H9 (cell line): ENCODE results near the gene SMIM14. TPM values are rescaled to one million over a fixed set of nuclear protein-coding genes. Genes with fewer than 3 reads are reported as not detected.

Source experiments
- DNase-seq: peaks from one replicate; pipeline ENCODE4 v3.0.0-alpha.2; 2017
- H2AFZ ChIP-seq: one replicate; pipeline ENCODE4 v1.6.1; 2013; ENCODE audit warnings: mild to moderate bottlenecking, low read length, control low read depth, moderate library complexity
- H2AK5ac ChIP-seq: 2 replicates; pipeline ENCODE4 v1.6.1; 2013; ENCODE audit warnings: low read length, control low read depth, mixed read lengths; ENCODE audit not compliant: insufficient read length
- H2BK120ac ChIP-seq: one replicate; pipeline ENCODE4 v1.6.1; 2013; ENCODE audit warnings: low read depth, mild to moderate bottlenecking, low read length, control low read depth, inconsistent platforms; ENCODE audit not compliant: poor library complexity, severe bottlenecking
- H2BK12ac ChIP-seq: 2 replicates; pipeline ENCODE4 v1.6.1; 2013; ENCODE audit warnings: low read length, control low read depth, mixed read lengths, low read depth; ENCODE audit not compliant: insufficient read length
- H2BK15ac ChIP-seq: 2 replicates; pipeline ENCODE4 v1.6.1; 2013; ENCODE audit warnings: low read depth, low read length, control low read depth
- H2BK20ac ChIP-seq: one replicate; pipeline ENCODE4 v1.6.1; 2013; ENCODE audit warnings: low read depth, mild to moderate bottlenecking, low read length, control low read depth, inconsistent platforms; ENCODE audit not compliant: poor library complexity, severe bottlenecking
- H2BK5ac ChIP-seq: 2 replicates; pipeline ENCODE4 v1.6.1; 2013; ENCODE audit warnings: low read length, control low read depth, mixed read lengths; ENCODE audit not compliant: insufficient read length
- H3K14ac ChIP-seq: 2 replicates; pipeline ENCODE4 v1.6.1; 2013; ENCODE audit warnings: low read length, control low read depth; ENCODE audit not compliant: insufficient read depth
- H3K18ac ChIP-seq: 2 replicates; pipeline ENCODE4 v1.6.1; 2013; ENCODE audit warnings: low read depth, mild to moderate bottlenecking, mixed read lengths, low read length, control low read depth; ENCODE audit not compliant: insufficient read length
- H3K23ac ChIP-seq: 2 replicates; pipeline ENCODE4 v1.6.1; 2013; ENCODE audit warnings: low read length, control low read depth, mixed read lengths, low read depth; ENCODE audit not compliant: insufficient read length
- H3K23me2 ChIP-seq: 2 replicates; pipeline ENCODE4 v1.6.1; 2013; ENCODE audit warnings: low read depth, mild to moderate bottlenecking, mixed read lengths, low read length, control low read depth; ENCODE audit not compliant: insufficient read length, poor library complexity, severe bottlenecking
- H3K27ac ChIP-seq: 2 replicates; pipeline ENCODE4 v1.5.1; 2013; ENCODE audit warnings: low read length, control low read depth, mixed read lengths, low read depth; ENCODE audit not compliant: insufficient read length
- H3K27me3 ChIP-seq: 2 replicates; pipeline ENCODE4 v1.6.1; 2013; ENCODE audit warnings: low read length, control low read depth, inconsistent platforms; ENCODE audit not compliant: insufficient read depth
- H3K4ac ChIP-seq: 2 replicates; pipeline ENCODE4 v1.6.1; 2013; ENCODE audit warnings: low read depth, mild to moderate bottlenecking, control low read depth, inconsistent platforms, low read length, moderate library complexity
- H3K4me1 ChIP-seq: 2 replicates; pipeline ENCODE4 v1.6.1; 2013; ENCODE audit warnings: low read length, control low read depth, inconsistent platforms; ENCODE audit not compliant: insufficient read depth
- H3K4me2 ChIP-seq: 2 replicates; pipeline ENCODE4 v1.6.1; 2013; ENCODE audit warnings: low read length, control low read depth, mixed read lengths; ENCODE audit not compliant: insufficient read length, insufficient read depth
- H3K56ac ChIP-seq: 2 replicates; pipeline ENCODE4 v1.6.1; 2013; ENCODE audit warnings: low read depth, mild to moderate bottlenecking, mixed read lengths, low read length, control low read depth; ENCODE audit not compliant: insufficient read length
- H3K79me1 ChIP-seq: 2 replicates; pipeline ENCODE4 v1.6.1; 2013; ENCODE audit warnings: low read depth, mild to moderate bottlenecking, moderate library complexity, low read length, control low read depth, inconsistent platforms; ENCODE audit not compliant: insufficient read depth, poor library complexity, severe bottlenecking
- H3K79me2 ChIP-seq: 2 replicates; pipeline ENCODE4 v1.6.1; 2013; ENCODE audit warnings: low read length, control low read depth, inconsistent platforms; ENCODE audit not compliant: insufficient read depth
- H3K9ac ChIP-seq: 2 replicates; pipeline ENCODE4 v1.6.1; 2013; ENCODE audit warnings: low read length, control low read depth, mixed read lengths; ENCODE audit not compliant: insufficient read length; ENCODE audit errors: extremely low read depth
- H3K9me3 ChIP-seq: one replicate; pipeline ENCODE4 v1.6.1; 2013; ENCODE audit warnings: low read depth, low read length, inconsistent platforms; ENCODE audit not compliant: control insufficient read depth
- H3T11ph ChIP-seq: one replicate; pipeline ENCODE4 v1.6.1; 2013; ENCODE audit warnings: mild to moderate bottlenecking, low read length, control low read depth, inconsistent platforms
- H4K20me1 ChIP-seq: one replicate; pipeline ENCODE4 v1.6.1; 2013; ENCODE audit not compliant: control insufficient read depth, insufficient read length, insufficient read depth
- H4K5ac ChIP-seq: 2 replicates; pipeline ENCODE4 v1.6.1; 2013; ENCODE audit warnings: low read depth, mild to moderate bottlenecking, mixed read lengths, low read length, control low read depth; ENCODE audit not compliant: insufficient read length
- H4K8ac ChIP-seq: replicated peaks from 2 replicates; pipeline ENCODE4 v1.6.1; 2013; ENCODE audit warnings: low read length, control low read depth, mixed read lengths, low read depth; ENCODE audit not compliant: insufficient read length
- H4K91ac ChIP-seq: 2 replicates; pipeline ENCODE4 v1.6.1; 2013; ENCODE audit warnings: low read depth, mild to moderate bottlenecking, moderate library complexity, mixed read lengths, low read length, control low read depth; ENCODE audit not compliant: insufficient read length
- H3K27ac Mint-ChIP-seq, 3 experiments: 2 replicates in 2 of 3; 3 replicates in 1 of 3; pipeline ENCODE4 v1.8.0; 2020 to 2021; ENCODE audit warnings: mixed read lengths in 3 of 3, mild to moderate bottlenecking in 1 of 3, moderate library complexity in 1 of 3
- H3K27me3 Mint-ChIP-seq: 2 replicates; pipeline ENCODE4 v1.8.0; 2021; ENCODE audit warnings: low read depth, mild to moderate bottlenecking, moderate library complexity, mixed read lengths
- H3K36me3 Mint-ChIP-seq, 3 experiments: 2 replicates in 2 of 3; 3 replicates in 1 of 3; pipeline ENCODE4 v1.8.0; 2020 to 2021; ENCODE audit warnings: low read depth in 3 of 3, mixed read lengths in 3 of 3; ENCODE audit not compliant: insufficient read depth in 1 of 3
- H3K4me1 Mint-ChIP-seq, 2 experiments: 2 replicates each; pipeline ENCODE4 v1.8.0; 2020; ENCODE audit warnings: mixed read lengths in 2 of 2
- H3K4me3 Mint-ChIP-seq, 2 experiments: 2 replicates in 1 of 2; 3 replicates in 1 of 2; pipeline ENCODE4 v1.8.0; 2020 to 2021; ENCODE audit warnings: mild to moderate bottlenecking in 2 of 2, mixed read lengths in 2 of 2, moderate library complexity in 1 of 2
- H3K9me3 Mint-ChIP-seq, 2 experiments: 2 replicates in 1 of 2; 3 replicates in 1 of 2; pipeline ENCODE4 v1.8.0; 2020; ENCODE audit warnings: mild to moderate bottlenecking in 2 of 2, mixed read lengths in 2 of 2, moderate library complexity in 1 of 2
- WGBS: extraction: QIAGEN DNeasy Blood & Tissue Kit; methylation state at CpG from one replicate; pipeline ENCODE4 v1.1.7; 2013; ENCODE audit warnings: missing lambda C conversion rate, low lambda C conversion rate, mixed read lengths; ENCODE audit not compliant: insufficient read length; ENCODE audit errors: extremely low coverage; 5-methylcytosine and 5-hydroxymethylcytosine counted together
- total RNA-seq: library from RNA; stranded (reverse); gene quantifications from 2 replicates; pipeline ENCODE4 v1.2.1, GENCODE V29; 2021
- TF ChIP-seq, protein P1 (sequence below): fragments of 200-600 bp; sonication (generic); conservative IDR thresholded peaks from 3 replicates; pipeline ENCODE4 v1.8.0; 2021; ENCODE audit warnings: antibody characterized with exemption, mild to moderate bottlenecking

Gene SMIM14
- total RNA-seq, 1 experiment from 2014 or later = 19.4 TPM

DNA sequence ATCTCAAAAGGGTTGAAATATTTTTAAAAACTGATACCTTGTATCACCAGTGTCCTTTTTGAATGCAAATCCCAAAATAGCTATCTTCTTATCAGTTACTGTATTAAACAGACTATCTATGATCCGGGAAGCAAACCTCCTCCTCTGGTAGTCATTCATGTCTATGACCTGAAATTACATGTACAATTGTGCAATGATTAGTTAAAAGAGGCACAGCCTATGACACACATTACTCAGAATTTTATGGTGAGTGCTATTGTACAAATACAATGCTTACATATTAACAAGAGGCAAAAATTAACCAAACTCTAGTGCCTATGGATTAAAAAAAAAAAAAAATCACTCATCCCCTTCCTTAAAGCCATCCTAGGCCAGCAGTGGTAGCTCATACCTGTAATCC, 133.1 kb downstream of the SMIM14 start:
- H2BK20ac ChIP-seq = no peak overlapping the region
- no peaks in the 10 kb centered on the region for H3K27me3 ChIP-seq
- no peak overlapping the region for H3K4ac ChIP-seq
- no peak for DNase-seq
- H3K23me2 ChIP-seq = no peaks in the 10 kb centered on the region
- H3K9ac ChIP-seq = no peak overlapping the region
- no peaks in the 10 kb centered on the region for H3K9me3 Mint-ChIP-seq
- H4K91ac ChIP-seq = no peak overlapping the region
- no peak overlapping the region for H2BK120ac ChIP-seq
- no peaks in the 10 kb centered on the region for H4K20me1 ChIP-seq
- H3K79me1 ChIP-seq = no peaks in the 10 kb centered on the region
- no peak overlapping the region for H3K27ac ChIP-seq
- no peak overlapping the region for H3T11ph ChIP-seq
- H2BK15ac ChIP-seq = no peak overlapping the region
- H4K5ac ChIP-seq = no peak overlapping the region
- H3K18ac ChIP-seq = no peak overlapping the region
- no peak overlapping the region for H3K4me2 ChIP-seq
- no peak overlapping the region for H4K8ac ChIP-seq
- H3K14ac ChIP-seq = no peak overlapping the region
- no peak overlapping the region for H2BK5ac ChIP-seq
- H2BK12ac ChIP-seq = no peak overlapping the region
- TF ChIP-seq, protein P1, sequence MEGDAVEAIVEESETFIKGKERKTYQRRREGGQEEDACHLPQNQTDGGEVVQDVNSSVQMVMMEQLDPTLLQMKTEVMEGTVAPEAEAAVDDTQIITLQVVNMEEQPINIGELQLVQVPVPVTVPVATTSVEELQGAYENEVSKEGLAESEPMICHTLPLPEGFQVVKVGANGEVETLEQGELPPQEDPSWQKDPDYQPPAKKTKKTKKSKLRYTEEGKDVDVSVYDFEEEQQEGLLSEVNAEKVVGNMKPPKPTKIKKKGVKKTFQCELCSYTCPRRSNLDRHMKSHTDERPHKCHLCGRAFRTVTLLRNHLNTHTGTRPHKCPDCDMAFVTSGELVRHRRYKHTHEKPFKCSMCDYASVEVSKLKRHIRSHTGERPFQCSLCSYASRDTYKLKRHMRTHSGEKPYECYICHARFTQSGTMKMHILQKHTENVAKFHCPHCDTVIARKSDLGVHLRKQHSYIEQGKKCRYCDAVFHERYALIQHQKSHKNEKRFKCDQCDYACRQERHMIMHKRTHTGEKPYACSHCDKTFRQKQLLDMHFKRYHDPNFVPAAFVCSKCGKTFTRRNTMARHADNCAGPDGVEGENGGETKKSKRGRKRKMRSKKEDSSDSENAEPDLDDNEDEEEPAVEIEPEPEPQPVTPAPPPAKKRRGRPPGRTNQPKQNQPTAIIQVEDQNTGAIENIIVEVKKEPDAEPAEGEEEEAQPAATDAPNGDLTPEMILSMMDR = no peak
- H3K9me3 ChIP-seq = no peaks in the 10 kb centered on the region
- H3K56ac ChIP-seq = no peak overlapping the region
- no peak overlapping the region for H3K4me3 Mint-ChIP-seq
- H3K27ac Mint-ChIP-seq = no peak overlapping the region
- no peaks in the 10 kb centered on the region for H3K79me2 ChIP-seq
- H2AFZ ChIP-seq = no peak overlapping the region
- H3K23ac ChIP-seq = no peak overlapping the region
- H3K4me1 Mint-ChIP-seq = no peaks in the 10 kb centered on the region
- WGBS = no CpG with 5 or more reads among the region's 1 CpG
- H2AK5ac ChIP-seq = no peak overlapping the region
- no peaks in the 10 kb centered on the region for H3K27me3 Mint-ChIP-seq
- peaks cover 50 to 90% (median 81%) of the 10 kb centered on the region in 3 experiments; a peak in 6 of 7 replicates for H3K36me3 Mint-ChIP-seq
- no peaks in the 10 kb centered on the region for H3K4me1 ChIP-seq
